Tibial nerve (tissue), 4 donors: Measurements from ENCODE around the gene ZSCAN5B.

Experiments used
- CTCF ChIP-seq, 5 experiments: fragments of 200-600 bp in 3 of 5; fragments of 450-650 bp in 2 of 5; sonication (generic) in 3 of 5; IDR thresholded peaks; one replicate each; pipeline ENCODE4 v1.5.1; 2016 to 2019; ENCODE audit warnings: antibody characterized with exemption in 5 of 5, mild to moderate bottlenecking in 3 of 5, moderate library complexity in 2 of 5
- EP300 ChIP-seq, 2 donors: sonication (generic); formaldehyde crosslinking; IDR thresholded peaks; one replicate each; pipeline ENCODE4 v1.6.1; 2017; ENCODE audit warnings: antibody characterized with exemption in 2 of 2, mild to moderate bottlenecking in 1 of 2

GRCh38 chr19:56174550-56174949 is 23.0 kb downstream of the ZSCAN5B start:
- TF ChIP-seq CTCF (IDR thresholded peaks at IDR 0.05), result no peak
- TF ChIP-seq EP300 (IDR thresholded peaks at IDR 0.05), result no peak
